Stimulated activated CD8-positive, alpha-beta memory T cell treated with anti-CD3 and anti-CD28 coated beads, Interleukin-15, amount 100 ng/mL, for 48 hours (primary cell): ENCODE measurements around the gene NME1.
A peak's percentile ranks its signal among the peaks of the same experiment; 100 is the strongest.
"Not testable (repeated sequence)": the region's sequence is repeated elsewhere in the genome, so short reads cannot be mapped to it uniquely, and the experiment has no call there.

ENCODE experiments used
- DNase-seq, 2 donors: peaks; one replicate each; pipeline ENCODE4 v3.0.0-alpha.2; 2020; ENCODE audit warnings: low read depth in 2 of 2

NME1 gene

GRCh38 chr17:51144266-51145022 lies 8.9 kb upstream of the NME1 start:
- DNase-seq, result no peak

- DNase-seq, result no peak
Observed at GRCh38 chr17:51147650-51148049, 5.7 kb upstream of the NME1 start.

- no peak for DNase-seq
Observed at GRCh38 chr17:51149163-51149562, 4.2 kb upstream of the NME1 start.

GRCh38 chr17:51150932-51151331 lies 2.4 kb upstream of the NME1 start:
- DNase-seq, result no peak

GRCh38 chr17:51152766-51153209 lies 571 bp upstream of the NME1 start:
- DNase-seq, result no peak

GRCh38 chr17:51154176-51154575 lies 817 bp downstream of the NME1 start:
- DNase-seq, result no peak

- DNase-seq, result no peak
Observed at GRCh38 chr17:51155416-51155815, 2.1 kb downstream of the NME1 start.

- DNase-seq, result no peak
Observed at GRCh38 chr17:51159604-51160003, 6.2 kb downstream of the NME1 start.

GRCh38 chr17:51161541-51161940 lies 8.2 kb downstream of the NME1 start:
- DNase-seq, result no peak

- DNase-seq, result no peak
Observed at GRCh38 chr17:51164911-51165679, 11.7 kb downstream of the NME1 start.

GRCh38 chr17:51165680-51166197 lies 12.4 kb downstream of the NME1 start:
- no peak for DNase-seq

- peak; percentile 76 to 79 for DNase-seq
Observed at GRCh38 chr17:51166198-51166986, 13.0 kb downstream of the NME1 start, which contains the start of gene NME2. NME2 (plus strand) TSS chr17:51166411; CDS start chr17:51166831, 420 bp downstream.

- peak; percentile 55 to 69 for DNase-seq
Observed at GRCh38 chr17:51166987-51167931, 13.9 kb downstream of the NME1 start.

- DNase-seq, result no peak
Observed at GRCh38 chr17:51169340-51169739, 16.0 kb downstream of the NME1 start.

- DNase-seq, result no peak
Observed at GRCh38 chr17:51170736-51171135, 17.4 kb downstream of the NME1 start.

GRCh38 chr17:51172030-51172429 lies 18.7 kb downstream of the NME1 start:
- DNase-seq, result not testable (repeated sequence)

GRCh38 chr17:51180486-51180885 lies 27.1 kb downstream of the NME1 start:
- no peak for DNase-seq

- DNase-seq, result no peak
Observed at GRCh38 chr17:51184124-51184523, 30.8 kb downstream of the NME1 start.

- DNase-seq, result no peak
Observed at GRCh38 chr17:51185763-51186332, 32.5 kb downstream of the NME1 start.

GRCh38 chr17:51188271-51188833 lies 35.0 kb downstream of the NME1 start:
- DNase-seq, result no peak
